T47D (cell line): ENCODE measurements around the gene TATDN2.
"Not testable (repeated sequence)": the region's sequence is repeated elsewhere in the genome, so short reads cannot be mapped to it uniquely, and the experiment has no call there.

Experiments
- DNase-seq, 2 experiments: peaks; one replicate each; pipeline versions ENCODE4 v3.0.0 to v3.0.0-alpha.2; 2011 to 2012; ENCODE audit warnings: low read depth in 1 of 2, low spot score in 1 of 2
- JUND ChIP-seq: IDR thresholded peaks from 2 replicates; pipeline ENCODE4 v1.6.1; 2012; ENCODE audit warnings: low read depth
- in situ Hi-C: cut with HindIII; loops from 2 replicates; pipeline ENCODE4 v1.10.0; 2016; ENCODE audit warnings: low sequenced_read_pairs, low pct_unique_long_range_greater_than_20kb

Gene TATDN2

DNA sequence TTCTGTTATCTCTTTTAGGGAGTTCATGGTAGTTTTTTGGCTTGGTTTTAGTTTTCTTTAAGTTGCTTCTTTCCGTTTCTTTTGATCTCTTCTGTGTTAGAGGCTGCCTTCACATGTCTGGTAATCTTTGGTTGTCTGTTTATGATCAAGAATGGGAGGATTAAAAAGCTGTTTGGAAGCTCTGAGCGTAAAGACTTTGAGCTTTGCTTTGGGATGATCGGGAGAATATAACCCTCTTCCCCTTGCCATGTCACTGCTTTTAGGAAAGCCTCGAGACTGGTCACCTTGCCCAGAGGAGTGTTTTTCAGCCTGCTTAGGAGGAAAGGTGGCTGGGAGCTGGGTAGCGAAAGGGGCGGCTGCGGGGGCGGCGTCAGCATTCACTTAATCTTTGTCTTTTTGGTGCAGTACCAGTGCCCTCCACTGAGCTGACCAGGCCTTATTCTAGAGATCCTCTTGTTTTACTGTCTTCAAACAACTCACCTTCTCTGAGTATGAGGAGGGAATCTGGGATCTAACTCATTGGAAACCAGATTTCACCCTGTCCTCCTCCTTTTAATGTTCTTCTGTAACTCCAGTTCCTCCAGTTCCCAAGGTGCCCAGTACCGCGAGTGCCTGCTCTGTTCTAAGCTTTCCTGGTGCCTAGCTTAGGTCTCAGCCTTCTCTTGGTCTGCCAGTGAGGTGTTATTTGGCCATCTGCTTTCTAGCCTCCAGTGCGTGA is 15.5 kb downstream of the TATDN2 start:
- peak in 1 of 2 experiments; percentile 48 for DNase-seq
- in situ Hi-C loops = no loop called here
- no peak for TF ChIP-seq JUND

GRCh38 chr3:10265833-10266232 is 17.6 kb downstream of the TATDN2 start:
- DNase-seq = no peak
- in situ Hi-C loops = no loop called here
- TF ChIP-seq JUND = no peak

DNA sequence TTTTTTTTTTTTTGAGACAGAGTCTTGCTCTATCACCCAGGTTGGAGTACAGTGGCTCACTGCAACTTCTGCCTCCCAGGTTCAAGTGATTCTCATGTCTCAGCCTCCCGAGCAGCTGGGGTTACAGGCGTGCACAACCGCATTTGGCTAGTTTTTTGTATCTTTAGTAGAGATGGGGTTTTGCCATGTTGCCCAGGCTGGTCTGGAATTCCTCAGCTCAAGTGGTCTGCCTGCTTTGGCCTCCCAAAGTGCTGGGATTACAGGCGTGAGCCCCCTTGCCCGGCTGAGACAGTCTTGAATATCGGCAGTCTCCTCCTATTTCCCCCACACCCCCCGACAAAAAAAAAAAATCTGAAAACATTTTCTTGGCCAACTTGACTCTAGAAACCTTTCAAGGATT is 18.7 kb downstream of the TATDN2 start:
- in situ Hi-C loops, DNase-seq: not testable (repeated sequence)

GRCh38 chr3:10268116-10268515 is 19.9 kb downstream of the TATDN2 start:
- no peak for DNase-seq
- in situ Hi-C loops = no loop called here
- no peak for TF ChIP-seq JUND

DNA sequence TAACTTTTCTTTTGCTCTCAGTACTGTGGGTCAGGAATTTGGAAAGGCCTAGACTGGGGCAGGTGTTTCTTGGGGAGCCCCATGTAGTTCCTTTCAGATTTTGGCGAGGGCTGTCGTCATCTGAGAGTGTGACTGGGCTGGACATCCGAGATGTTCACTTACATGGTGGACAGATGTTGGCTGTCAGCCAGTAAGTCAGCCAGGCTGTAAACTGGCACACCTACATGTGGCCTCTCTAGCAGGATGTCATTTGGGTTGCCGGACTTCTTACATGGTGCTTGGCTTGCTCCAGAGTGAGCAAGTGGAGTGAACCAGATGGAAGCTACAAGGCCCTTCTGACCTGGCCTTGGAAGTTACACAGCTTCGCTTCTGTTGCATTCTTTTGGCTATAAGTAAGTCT is 20.7 kb downstream of the TATDN2 start:
- in situ Hi-C loops = no loop called here
- TF ChIP-seq JUND = no peak

DNA sequence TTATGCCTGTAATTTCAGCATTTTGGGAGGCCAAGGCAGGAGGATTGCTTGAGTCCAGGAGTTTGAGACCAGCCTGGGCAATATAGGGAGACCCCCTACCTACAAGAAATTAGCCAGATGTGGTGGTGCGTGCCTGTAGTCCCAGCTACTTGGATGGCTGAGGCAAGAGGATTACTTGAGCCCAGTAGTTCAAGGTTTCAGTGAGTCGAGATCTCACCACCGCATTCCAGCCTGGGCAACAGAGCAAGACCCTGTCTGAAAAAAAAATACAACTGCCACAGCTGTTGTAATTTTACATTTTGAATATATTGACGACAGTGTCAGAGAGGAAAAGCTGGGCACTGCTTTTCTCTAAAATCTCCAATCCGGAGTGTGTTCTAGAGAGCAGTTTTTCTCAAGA is 21.2 kb downstream of the TATDN2 start:
- TF ChIP-seq JUND = no peak
- DNase-seq = no peak
- in situ Hi-C loops = no loop called here

More for the DNA sequence above, 20.7 kb downstream of the TATDN2 start:
- no peak for DNase-seq

GRCh38 chr3:10272476-10272875 is 24.2 kb downstream of the TATDN2 start:
- in situ Hi-C loops, DNase-seq: not testable (repeated sequence)

DNA sequence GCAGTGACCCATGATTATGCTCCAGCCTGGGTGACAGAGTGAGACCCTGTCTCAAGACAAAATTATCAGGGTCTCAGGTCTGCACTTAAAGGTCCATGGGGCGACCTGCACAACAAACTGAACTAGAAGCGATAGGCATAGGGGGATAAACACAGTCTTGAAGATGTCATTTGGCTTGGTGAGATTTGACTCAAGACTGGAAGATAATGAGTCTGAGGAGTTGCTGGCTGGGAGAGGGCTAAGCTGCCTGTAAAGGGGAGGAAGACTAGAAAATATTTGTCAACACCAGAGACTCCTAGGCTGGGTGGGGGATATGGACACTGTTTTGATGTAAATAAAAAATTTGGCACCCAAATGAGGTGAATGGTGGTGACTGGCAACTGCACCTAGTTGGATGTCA is 24.7 kb downstream of the TATDN2 start:
- in situ Hi-C loops = no loop called here
- DNase-seq = no peak
- TF ChIP-seq JUND = no peak

- in situ Hi-C loops = no loop called here
- TF ChIP-seq JUND = no peak
Measured at GRCh38 chr3:10273702-10274305, 25.5 kb downstream of the TATDN2 start.

DNA sequence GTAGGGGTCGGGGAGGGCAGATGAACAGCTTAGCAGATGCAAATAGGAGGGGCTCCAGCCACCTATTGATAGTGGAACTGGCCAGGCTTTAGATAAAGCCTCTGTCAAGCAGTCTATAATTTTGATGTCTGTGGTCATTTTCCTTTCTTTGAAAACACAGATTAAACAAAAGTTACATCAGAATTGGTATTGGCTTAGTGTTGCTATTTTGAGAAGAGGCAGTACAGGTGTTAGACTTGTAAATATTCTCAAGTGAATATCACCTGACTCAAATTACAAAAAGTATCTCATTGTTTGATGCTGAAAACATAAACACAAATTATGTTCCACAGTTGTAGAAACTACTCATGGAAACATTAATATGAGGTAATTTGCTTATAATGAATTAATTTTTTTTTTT is 26.3 kb downstream of the TATDN2 start:
- no peak for DNase-seq
- in situ Hi-C loops = no loop called here
- TF ChIP-seq JUND = no peak

More at GRCh38 chr3:10273702-10274305, 25.5 kb downstream of the TATDN2 start:
- DNase-seq = no peak

DNA sequence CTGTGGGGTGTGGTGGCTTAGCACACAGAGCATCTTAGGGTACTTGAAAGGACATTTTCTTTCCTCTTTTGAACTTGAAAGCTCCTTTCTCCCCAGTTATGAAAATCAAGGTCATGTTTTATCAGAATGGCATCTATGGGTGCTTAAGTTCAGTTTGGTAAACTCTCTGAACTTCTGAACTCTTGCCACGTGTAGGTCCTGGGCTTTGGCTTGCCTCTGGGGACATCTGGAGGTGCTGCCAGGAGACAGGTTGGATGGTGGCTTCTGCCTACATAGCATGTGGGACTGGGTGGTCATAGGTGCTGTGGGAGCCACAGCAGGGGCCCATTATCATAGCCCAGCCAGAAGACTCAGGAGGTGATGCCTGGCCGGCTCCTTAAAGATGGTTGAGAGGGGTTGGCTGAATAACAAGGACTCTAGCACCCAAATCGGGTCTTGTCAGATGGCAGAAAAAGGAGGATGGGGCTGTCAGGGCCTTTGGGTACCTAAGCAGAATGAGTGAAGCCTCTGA is 28.9 kb downstream of the TATDN2 start:
- no peak for TF ChIP-seq JUND
- DNase-seq = no peak
- in situ Hi-C loops = no loop called here

GRCh38 chr3:10278501-10278900 is 30.2 kb downstream of the TATDN2 start:
- no peak for TF ChIP-seq JUND
- DNase-seq = no peak
- in situ Hi-C loops = no loop called here

DNA sequence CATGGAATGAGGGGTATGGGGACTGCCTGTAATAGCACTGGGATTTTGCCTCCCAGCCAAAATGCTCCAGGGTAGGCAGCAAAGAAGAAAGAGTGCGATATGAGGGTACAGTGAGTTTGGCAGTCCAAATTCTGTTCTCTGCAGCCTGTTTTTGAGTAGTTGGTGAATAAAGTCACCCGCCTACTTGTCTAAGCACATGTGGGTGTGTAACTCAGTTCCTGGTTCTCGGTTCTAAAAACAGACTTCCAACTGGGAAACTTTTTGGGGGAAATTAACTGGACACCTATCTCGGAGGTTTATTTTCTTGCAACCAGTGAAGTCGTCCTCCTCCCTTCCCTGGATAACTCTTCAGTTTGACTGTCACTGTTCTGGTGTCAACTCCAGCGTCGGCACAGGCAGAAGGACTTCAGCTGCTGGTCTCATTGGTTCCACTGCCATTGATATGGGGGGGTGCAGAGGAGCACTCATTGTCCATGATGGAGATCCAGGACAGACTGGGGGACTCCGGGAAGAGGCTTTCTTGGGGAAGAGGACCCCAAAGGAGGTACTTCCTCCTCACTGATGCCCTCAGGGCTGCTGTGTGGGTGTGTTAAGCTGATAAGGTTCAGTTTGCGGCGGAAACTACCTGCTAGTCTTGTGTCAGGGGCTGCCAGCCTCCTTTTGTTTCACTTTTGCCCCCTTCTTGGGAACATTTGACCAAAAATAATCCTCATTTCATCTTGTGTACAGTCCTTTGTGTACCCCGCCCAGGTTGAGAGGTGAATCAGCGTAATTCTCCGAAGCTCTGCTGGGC is 31.3 kb downstream of the TATDN2 start:
- no peak for TF ChIP-seq JUND
- in situ Hi-C loops = no loop called here

More for the DNA sequence above, 31.3 kb downstream of the TATDN2 start:
- DNase-seq = no peak
